RWPE1 (cell line): ENCODE measurements around the gene SERPINB3.
A peak's percentile ranks its signal among the peaks of the same experiment; 100 is the strongest.
"Not testable (repeated sequence)": the region's sequence is repeated elsewhere in the genome, so short reads cannot be mapped to it uniquely, and the experiment has no call there.

Experiments
- CTCF ChIA-PET: fragments of 350-600 bp; sonication (Branson Sonifier 250); formaldehyde crosslinking; extraction: SDS; loops from one replicate; lab custom pipeline; 2021; lab: Yijun Ruan, JAX
- POLR2A ChIA-PET: fragments of 400-600 bp; formaldehyde crosslinking; extraction: SDS; loops from one replicate; lab custom pipeline; 2020; ENCODE audit warnings: antibody characterized with exemption; ENCODE audit not compliant: low non-redundant PET; lab: Yijun Ruan, JAX
- DNase-seq: peaks from one replicate; pipeline ENCODE4 v3.0.0; 2012; ENCODE audit warnings: low spot score
- H3K27ac ChIP-seq: fragments of 450-650 bp; 2 replicates; pipeline ENCODE4 v1.5.1; 2017
- CTCF ChIP-seq: fragments of 450-650 bp; conservative IDR thresholded peaks from 2 replicates; pipeline ENCODE4 v1.5.1; 2017; ENCODE audit warnings: low read depth, mild to moderate bottlenecking

Gene SERPINB3

GRCh38 chr18:63681449-63682340, 20.0 kb upstream of the SERPINB3 start:
- H3K27ac ChIP-seq, result peak overlapping the region; percentile 82; the same call in 1 of the 2 replicates
- DNase-seq, result no peak
- CTCF ChIA-PET, result interaction anchor here (0.5 to 0.7 kb wide), 2 partner anchors 95 to 169 kb away, joined by 3 to 5 read pairs; partner anchors contain the start of gene SERPINB13
- POLR2A ChIA-PET, result interaction anchor here (0.6 kb wide), 1 partner anchor 93 kb away, joined by 4 read pairs; no protein-coding TSS in a partner anchor
- no peak for TF ChIP-seq CTCF

GRCh38 chr18:63679820-63680606, 18.3 kb upstream of the SERPINB3 start:
- DNase-seq, result no peak
- no peak for TF ChIP-seq CTCF
- no peak overlapping the region for H3K27ac ChIP-seq
- CTCF ChIA-PET, result no interaction called here
- POLR2A ChIA-PET, result no interaction called here

- no peak overlapping the region for H3K27ac ChIP-seq
- ChIA-PET POLR2A (no interaction called here), CTCF (no interaction called here)
- DNase-seq, result peak; percentile 8
- no peak for TF ChIP-seq CTCF
Measured at GRCh38 chr18:63677500-63678225, 16.0 kb upstream of the SERPINB3 start.

DNA sequence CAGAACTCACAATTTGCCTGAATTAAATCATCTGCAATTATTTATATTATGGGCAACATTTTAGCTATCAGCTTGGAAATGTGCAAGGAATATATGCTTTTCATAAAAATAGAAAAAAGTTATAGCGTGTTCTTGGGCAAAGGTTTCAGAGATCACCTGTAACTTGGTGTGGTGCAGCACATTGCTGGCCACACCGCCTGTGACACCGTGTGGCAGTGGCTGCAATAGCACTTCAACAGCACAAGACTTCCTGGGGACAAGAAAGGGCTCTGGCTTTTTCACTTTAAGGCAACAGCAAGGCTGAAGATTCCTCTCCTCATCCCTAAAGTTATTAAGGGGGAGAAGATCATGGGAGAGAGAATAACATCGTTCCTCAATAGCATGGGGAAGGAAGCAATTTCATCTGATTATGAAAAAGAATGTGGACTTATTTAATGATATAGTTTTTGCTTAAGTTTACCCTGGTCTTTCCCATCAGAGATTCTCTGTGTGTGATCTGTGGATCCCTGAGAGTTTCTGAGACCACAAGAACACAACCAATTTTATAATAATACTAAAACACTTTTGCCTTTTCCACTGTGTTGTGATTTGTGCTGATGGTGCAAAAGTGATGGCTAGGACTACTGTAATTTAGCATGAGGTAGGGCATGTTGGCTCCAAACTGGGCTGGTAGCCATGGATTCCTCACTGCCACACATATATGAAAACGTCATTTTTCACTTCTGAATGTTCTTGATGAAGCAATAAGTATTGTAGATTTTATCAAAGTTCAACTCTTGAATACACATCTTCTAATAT, 15.0 kb upstream of the SERPINB3 start:
- no peak for DNase-seq
- CTCF ChIA-PET, result interaction anchor here (0.6 kb wide), 1 partner anchor 73 kb away, joined by 3 read pairs; no protein-coding TSS in a partner anchor
- no peak overlapping the region for H3K27ac ChIP-seq
- TF ChIP-seq CTCF, result peak; percentile 55
- POLR2A ChIA-PET, result no interaction called here

GRCh38 chr18:63664571-63664970, 2.9 kb upstream of the SERPINB3 start:
- no peak overlapping the region for H3K27ac ChIP-seq
- ChIA-PET CTCF (interaction anchor here (0.6 kb wide), 1 partner anchor 510 kb away, joined by 3 read pairs; no protein-coding TSS in a partner anchor), POLR2A (no interaction called here)
- DNase-seq, result peak; percentile 22
- TF ChIP-seq CTCF, result no peak

- CTCF ChIA-PET, DNase-seq, POLR2A ChIA-PET, H3K27ac ChIP-seq: not testable (repeated sequence)
Measured at GRCh38 chr18:63658920-63659319, 2.8 kb downstream of the SERPINB3 start.

GRCh38 chr18:63650271-63650670, 11.4 kb downstream of the SERPINB3 start:
- POLR2A ChIA-PET, H3K27ac ChIP-seq, DNase-seq, CTCF ChIA-PET: not testable (repeated sequence)
